Thoracic aorta (tissue), 2 donors: ENCODE data around the gene PTPRM. TPM values are rescaled to one million over a fixed set of nuclear protein-coding genes. Genes with fewer than 3 reads are reported as not detected.

Experiments
- ATAC-seq: fragments of 150-250 bp; one replicate; pipeline ENCODE4 v1.8.0; 2017; ENCODE audit warnings: low read depth; ENCODE audit not compliant: insufficient number of reproducible peaks, low FRiP score
- DNase-seq: peaks from one replicate; pipeline ENCODE4 v3.0.0-alpha.2; 2020; ENCODE audit warnings: low spot score
- H3K27ac ChIP-seq, 2 donors: fragments of 200-600 bp; sonication (generic); 1 replicate in 1 of 2; 2 replicates in 1 of 2; pipeline ENCODE4 v1.5.1; 2016; ENCODE audit warnings: mild to moderate bottlenecking in 2 of 2, moderate library complexity in 2 of 2
- H3K27me3 ChIP-seq: fragments of 200-600 bp; sonication (generic); replicated peaks from 2 replicates; pipeline ENCODE4 v1.6.0; 2016; ENCODE audit warnings: mild to moderate bottlenecking; ENCODE audit not compliant: insufficient read depth
- H3K36me3 ChIP-seq: fragments of 200-600 bp; sonication (generic); one replicate; pipeline ENCODE4 v1.5.1; 2016
- H3K4me1 ChIP-seq, 2 donors: fragments of 200-600 bp; sonication (generic); 1 replicate in 1 of 2; 2 replicates in 1 of 2; pipeline versions ENCODE4 v1.5.1 to v1.6.0; 2016; ENCODE audit warnings: low read depth in 2 of 2, mild to moderate bottlenecking in 1 of 2; ENCODE audit not compliant: control insufficient read depth in 1 of 2
- H3K4me3 ChIP-seq: fragments of 200-600 bp; sonication (generic); 2 replicates; pipeline ENCODE4 v1.5.1; 2016; ENCODE audit warnings: mild to moderate bottlenecking
- H3K9me3 ChIP-seq: fragments of 200-600 bp; sonication (generic); 2 replicates; pipeline ENCODE4 v1.5.1; 2016
- total RNA-seq, 2 donors: library from RNA; depleted of rRNA; stranded (reverse); fragments of >200 nt; gene quantifications; one replicate each; pipeline versions ENCODE4 v1.1.0 to v1.2.3, GENCODE V29; 2016
- TF ChIP-seq, protein P1 (sequence below): fragments of 200-600 bp; sonication (generic); IDR thresholded peaks from one replicate; pipeline ENCODE4 v1.5.1; 2019; ENCODE audit warnings: antibody characterized with exemption

The PTPRM gene
- total RNA-seq, 2 donors from 2014 or later: 90.3 to 102 TPM

DNA sequence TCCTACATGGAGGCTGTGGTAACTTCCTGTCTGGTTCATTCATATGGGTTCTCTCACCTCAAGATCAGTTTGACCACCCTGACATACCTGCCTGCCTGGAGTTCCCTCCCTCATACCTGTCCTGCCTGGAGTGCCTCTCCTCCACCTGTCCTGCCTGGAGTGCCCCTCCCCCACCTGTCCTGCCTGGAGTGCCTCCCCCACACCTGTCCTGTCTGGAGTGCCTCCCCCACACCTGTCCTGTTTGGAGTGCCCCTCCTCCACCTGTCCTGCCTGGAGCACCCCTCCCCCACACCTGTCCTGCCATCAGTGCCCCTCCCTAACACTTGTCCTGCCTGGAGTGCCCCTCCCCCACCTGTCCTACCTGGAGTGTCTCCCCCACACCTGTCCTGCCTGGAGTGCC is 461.9 kb downstream of the PTPRM start:
- Histone ChIP-seq H3K4me3 (no peak overlapping the region), H3K36me3 (no peaks in the 10 kb centered on the region), H3K4me1 (no peaks in the 10 kb centered on the region), H3K27me3 (no peaks in the 10 kb centered on the region), H3K27ac (no peak overlapping the region), H3K9me3 (no peaks in the 10 kb centered on the region)
- ATAC-seq (no peak), DNase-seq (no peak)
- TF ChIP-seq, protein P1, sequence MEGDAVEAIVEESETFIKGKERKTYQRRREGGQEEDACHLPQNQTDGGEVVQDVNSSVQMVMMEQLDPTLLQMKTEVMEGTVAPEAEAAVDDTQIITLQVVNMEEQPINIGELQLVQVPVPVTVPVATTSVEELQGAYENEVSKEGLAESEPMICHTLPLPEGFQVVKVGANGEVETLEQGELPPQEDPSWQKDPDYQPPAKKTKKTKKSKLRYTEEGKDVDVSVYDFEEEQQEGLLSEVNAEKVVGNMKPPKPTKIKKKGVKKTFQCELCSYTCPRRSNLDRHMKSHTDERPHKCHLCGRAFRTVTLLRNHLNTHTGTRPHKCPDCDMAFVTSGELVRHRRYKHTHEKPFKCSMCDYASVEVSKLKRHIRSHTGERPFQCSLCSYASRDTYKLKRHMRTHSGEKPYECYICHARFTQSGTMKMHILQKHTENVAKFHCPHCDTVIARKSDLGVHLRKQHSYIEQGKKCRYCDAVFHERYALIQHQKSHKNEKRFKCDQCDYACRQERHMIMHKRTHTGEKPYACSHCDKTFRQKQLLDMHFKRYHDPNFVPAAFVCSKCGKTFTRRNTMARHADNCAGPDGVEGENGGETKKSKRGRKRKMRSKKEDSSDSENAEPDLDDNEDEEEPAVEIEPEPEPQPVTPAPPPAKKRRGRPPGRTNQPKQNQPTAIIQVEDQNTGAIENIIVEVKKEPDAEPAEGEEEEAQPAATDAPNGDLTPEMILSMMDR: no peak

DNA sequence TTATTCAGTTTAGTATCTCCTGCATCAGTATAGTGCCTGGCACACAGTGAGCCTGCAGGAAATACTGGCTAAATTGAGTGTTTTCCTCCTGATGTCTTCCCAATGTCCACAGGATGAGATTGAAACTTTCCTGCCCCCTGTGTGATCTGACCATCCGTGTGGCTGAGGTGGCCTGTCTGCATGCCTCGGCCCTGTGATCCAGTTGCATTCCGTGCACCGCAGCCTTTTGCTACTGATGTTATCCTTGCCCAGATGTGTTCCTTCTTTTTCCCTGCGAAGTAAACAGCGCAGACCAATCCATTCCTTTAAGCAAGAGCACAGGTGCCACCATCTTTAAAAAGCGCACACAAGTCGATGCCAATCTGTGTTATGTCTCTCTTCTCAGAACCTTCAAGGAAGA is 462.6 kb downstream of the PTPRM start:
- Histone ChIP-seq H3K27me3 (no peaks in the 10 kb centered on the region), H3K36me3 (no peaks in the 10 kb centered on the region), H3K27ac (no peak overlapping the region), H3K4me1 (no peaks in the 10 kb centered on the region), H3K9me3 (no peaks in the 10 kb centered on the region), H3K4me3 (no peak overlapping the region)
- TF ChIP-seq, protein P1: no peak
- ATAC-seq: no peak
- DNase-seq: no peak

DNA sequence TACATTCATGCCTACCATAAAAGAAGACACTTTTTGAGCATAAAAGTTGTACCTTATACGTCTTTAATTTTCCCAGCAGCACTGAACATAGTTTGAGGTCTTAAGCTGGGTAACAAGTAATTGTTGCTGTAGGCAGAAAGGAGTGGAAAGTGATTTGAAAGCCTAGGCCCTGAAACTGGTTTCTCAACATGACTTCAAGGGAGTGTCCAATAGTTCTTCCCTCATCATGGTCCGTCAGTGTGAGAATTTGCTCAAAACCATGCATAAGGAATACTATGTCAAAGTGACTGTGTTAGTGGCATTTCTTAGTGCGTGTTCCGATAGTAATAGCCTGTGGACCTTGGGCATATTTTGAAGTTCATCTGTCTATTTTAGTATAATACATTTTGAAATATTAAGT is 463.1 kb downstream of the PTPRM start:
- no peaks in the 10 kb centered on the region for H3K36me3 ChIP-seq
- DNase-seq: no peak
- no peak for ATAC-seq
- no peak overlapping the region for H3K4me3 ChIP-seq
- no peaks in the 10 kb centered on the region for H3K27me3 ChIP-seq
- H3K9me3 ChIP-seq: no peaks in the 10 kb centered on the region
- H3K4me1 ChIP-seq: no peaks in the 10 kb centered on the region
- TF ChIP-seq, protein P1: no peak
- H3K27ac ChIP-seq: no peak overlapping the region

DNA sequence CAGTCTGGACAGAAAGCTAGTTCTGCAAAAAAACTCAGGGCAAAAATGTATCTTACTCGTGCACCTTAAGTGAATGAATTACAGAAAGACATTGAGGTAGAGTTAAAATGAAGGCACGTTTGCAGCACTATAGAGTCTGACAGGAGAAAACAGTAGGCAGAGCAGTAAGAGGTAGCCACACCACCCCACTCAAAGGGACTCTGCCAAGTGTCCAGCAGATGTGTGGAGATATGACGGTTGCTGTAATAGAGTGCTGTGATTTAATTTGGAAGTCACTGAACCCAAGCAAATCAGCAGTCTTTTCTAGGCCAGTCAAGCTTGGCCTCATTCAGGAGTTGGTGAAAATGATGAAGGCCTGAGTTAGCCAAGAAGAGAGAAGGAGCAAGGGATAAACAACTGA is 464.4 kb downstream of the PTPRM start:
- H3K27me3 ChIP-seq: no peaks in the 10 kb centered on the region
- H3K4me1 ChIP-seq: no peaks in the 10 kb centered on the region
- no peaks in the 10 kb centered on the region for H3K9me3 ChIP-seq
- no peaks in the 10 kb centered on the region for H3K36me3 ChIP-seq
- no peak for ATAC-seq
- no peak overlapping the region for H3K4me3 ChIP-seq
- no peak overlapping the region for H3K27ac ChIP-seq
- TF ChIP-seq, protein P1: no peak
- no peak for DNase-seq

DNA sequence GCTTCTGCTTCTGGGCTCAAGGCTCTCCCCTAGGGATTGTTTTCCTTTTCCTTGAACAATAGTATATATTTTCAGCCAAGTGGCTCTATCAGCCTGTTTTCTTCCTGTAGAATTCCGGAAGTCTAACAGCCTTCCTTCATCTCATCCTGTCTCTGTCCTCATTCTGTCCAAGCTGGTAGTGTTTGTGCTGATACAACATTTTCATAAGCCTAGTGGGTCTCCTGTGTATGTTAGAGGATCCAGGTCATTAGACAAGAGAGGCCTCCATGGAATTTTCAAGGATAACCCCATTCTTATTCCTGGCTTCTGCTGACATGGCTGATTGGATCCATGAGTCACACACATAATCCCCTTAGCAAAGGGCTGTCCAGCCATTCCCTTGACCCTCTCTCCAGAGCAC is 467.6 kb downstream of the PTPRM start:
- Histone ChIP-seq H3K36me3 (no peaks in the 10 kb centered on the region), H3K4me3 (no peak overlapping the region), H3K27ac (no peak overlapping the region), H3K27me3 (no peaks in the 10 kb centered on the region), H3K4me1 (peaks cover 0 to 3% of the 10 kb centered on the region in 2 donors), H3K9me3 (no peaks in the 10 kb centered on the region)
- ATAC-seq (no peak), DNase-seq (no peak)
- TF ChIP-seq, protein P1: no peak
